GM21723 (cell line): ENCODE results near the gene OAS1.
"Not testable (repeated sequence)": the region's sequence is repeated elsewhere in the genome, so short reads cannot be mapped to it uniquely, and the experiment has no call there.

Experiments used
- ATAC-seq: cut with Tn5 transposase; IDR thresholded peaks from one replicate; pipeline ENCODE4 v1.9.1; 2021; ENCODE audit warnings: mild to moderate bottlenecking, moderate library complexity; ENCODE audit not compliant: unreplicated experiment

Gene OAS1

GRCh38 chr12:112898380-112898779 is 8.4 kb upstream of the OAS1 start:
- no peak for ATAC-seq

GRCh38 chr12:112900298-112901145 is 6.2 kb upstream of the OAS1 start:
- no peak for ATAC-seq

GRCh38 chr12:112901271-112901670 is 5.5 kb upstream of the OAS1 start:
- ATAC-seq: no peak

GRCh38 chr12:112904571-112904970 is 2.2 kb upstream of the OAS1 start:
- no peak for ATAC-seq

- no peak for ATAC-seq
Measured at GRCh38 chr12:112905451-112906089, 1.2 kb upstream of the OAS1 start.

GRCh38 chr12:112907415-112908157 is 824 bp downstream of the OAS1 start:
- peak; percentile 71 for ATAC-seq

GRCh38 chr12:112908548-112908947 is 1.8 kb downstream of the OAS1 start:
- no peak for ATAC-seq

GRCh38 chr12:112909693-112910092 is 2.9 kb downstream of the OAS1 start:
- no peak for ATAC-seq

GRCh38 chr12:112913038-112913688 is 6.4 kb downstream of the OAS1 start:
- ATAC-seq: no peak

- not testable (repeated sequence) for ATAC-seq
Measured at GRCh38 chr12:112913888-112914287, 7.1 kb downstream of the OAS1 start.

- no peak for ATAC-seq
Measured at GRCh38 chr12:112916270-112916669, 9.5 kb downstream of the OAS1 start.

- no peak for ATAC-seq
Measured at GRCh38 chr12:112919121-112919520, 12.4 kb downstream of the OAS1 start.

GRCh38 chr12:112924986-112925385 is 18.2 kb downstream of the OAS1 start:
- peak; percentile 59 for ATAC-seq

GRCh38 chr12:112926416-112927033 is 19.8 kb downstream of the OAS1 start:
- not testable (repeated sequence) for ATAC-seq

GRCh38 chr12:112927475-112927874 is 20.7 kb downstream of the OAS1 start:
- no peak for ATAC-seq

GRCh38 chr12:112927925-112928324 is 21.2 kb downstream of the OAS1 start:
- no peak for ATAC-seq

- no peak for ATAC-seq
Measured at GRCh38 chr12:112928978-112929377, 22.2 kb downstream of the OAS1 start.

- ATAC-seq: no peak
Measured at GRCh38 chr12:112929715-112930114, 23.0 kb downstream of the OAS1 start.

GRCh38 chr12:112930350-112930749 is 23.6 kb downstream of the OAS1 start:
- ATAC-seq: no peak

GRCh38 chr12:112932485-112933128 is 25.8 kb downstream of the OAS1 start:
- ATAC-seq: no peak
